ENCODE measurements around the gene DNAH3. TPM values are rescaled to one million over a fixed set of nuclear protein-coding genes. Genes with fewer than 3 reads are reported as not detected.

The DNAH3 gene
- total and polyA plus RNA-seq, 2 donors: 0.16 to 0.37 TPM

- Histone ChIP-seq H3K36me3 (ENCODE audit: insufficient read depth) (no peaks in the 10 kb centered on the region), H3K27ac (ENCODE audit: low read depth) (no peak overlapping the region), H3K4me1 (ENCODE audit: insufficient read depth) (no peaks in the 10 kb centered on the region), H3K4me3 (ENCODE audit: low read depth, low read length) (no peak overlapping the region)
- 74% methylated on average over 2 of the region's 2 CpGs for WGBS
- no peak for DNase-seq (ENCODE audit: extremely low spot score)
Observed at GRCh38 chr16:21092951-21093350, 57.7 kb downstream of the DNAH3 start.

- no peaks in the 10 kb centered on the region for H3K36me3 ChIP-seq (ENCODE audit: insufficient read depth)
- H3K27ac ChIP-seq (ENCODE audit: low read depth): no peak overlapping the region
- no peak for DNase-seq (ENCODE audit: extremely low spot score)
- no peak overlapping the region for H3K4me3 ChIP-seq (ENCODE audit: low read depth, low read length)
- WGBS: 50% methylated on average over 3 of the region's 3 CpGs
- H3K4me1 ChIP-seq (ENCODE audit: insufficient read depth): no peaks in the 10 kb centered on the region
Observed at GRCh38 chr16:21088646-21089538, 61.8 kb downstream of the DNAH3 start.

GRCh38 chr16:21088143-21088542 is 62.5 kb downstream of the DNAH3 start:
- Histone ChIP-seq H3K36me3 (ENCODE audit: insufficient read depth) (no peaks in the 10 kb centered on the region), H3K27ac (ENCODE audit: low read depth) (no peak overlapping the region)
- no peak for DNase-seq (ENCODE audit: extremely low spot score)

GRCh38 chr16:21084631-21085225 is 65.9 kb downstream of the DNAH3 start:
- WGBS: 87% methylated on average over 12 of the region's 12 CpGs
- H3K4me1 ChIP-seq (ENCODE audit: insufficient read depth): no peaks in the 10 kb centered on the region
- no peak overlapping the region for H3K4me3 ChIP-seq (ENCODE audit: low read depth, low read length)

More at GRCh38 chr16:21088143-21088542, 62.5 kb downstream of the DNAH3 start:
- no peak overlapping the region for H3K4me3 ChIP-seq (ENCODE audit: low read depth, low read length)
- WGBS: 88% methylated on average over 3 of the region's 3 CpGs
- H3K4me1 ChIP-seq (ENCODE audit: insufficient read depth): no peaks in the 10 kb centered on the region

GRCh38 chr16:21083729-21084268 is 66.8 kb downstream of the DNAH3 start:
- no peak for DNase-seq (ENCODE audit: extremely low spot score)
- 32% methylated on average over 6 of the region's 6 CpGs for WGBS

More at GRCh38 chr16:21084631-21085225, 65.9 kb downstream of the DNAH3 start:
- Histone ChIP-seq H3K36me3 (ENCODE audit: insufficient read depth) (no peaks in the 10 kb centered on the region), H3K27ac (ENCODE audit: low read depth) (no peak overlapping the region)
- no peak for DNase-seq (ENCODE audit: extremely low spot score)

GRCh38 chr16:21081329-21081728 is 69.3 kb downstream of the DNAH3 start:
- no peak for DNase-seq (ENCODE audit: extremely low spot score)
- Histone ChIP-seq H3K4me3 (ENCODE audit: low read depth, low read length) (no peak overlapping the region), H3K4me1 (ENCODE audit: insufficient read depth) (no peaks in the 10 kb centered on the region), H3K36me3 (ENCODE audit: insufficient read depth) (no peaks in the 10 kb centered on the region), H3K27ac (ENCODE audit: low read depth) (no peak overlapping the region)
- 44% methylated on average over 8 of the region's 8 CpGs for whole genome bisulfite sequencing

More at GRCh38 chr16:21083729-21084268, 66.8 kb downstream of the DNAH3 start:
- Histone ChIP-seq H3K4me3 (ENCODE audit: low read depth, low read length) (no peak overlapping the region), H3K36me3 (ENCODE audit: insufficient read depth) (no peaks in the 10 kb centered on the region), H3K4me1 (ENCODE audit: insufficient read depth) (no peaks in the 10 kb centered on the region), H3K27ac (ENCODE audit: low read depth) (no peak overlapping the region)

GRCh38 chr16:21078563-21078962 is 72.1 kb downstream of the DNAH3 start:
- no peak overlapping the region for H3K4me3 ChIP-seq (ENCODE audit: low read depth, low read length)
- no peak overlapping the region for H3K27ac ChIP-seq (ENCODE audit: low read depth)
- H3K4me1 ChIP-seq (ENCODE audit: insufficient read depth): no peaks in the 10 kb centered on the region
- no peaks in the 10 kb centered on the region for H3K36me3 ChIP-seq (ENCODE audit: insufficient read depth)
- DNase-seq (ENCODE audit: extremely low spot score): no peak

- H3K4me3 ChIP-seq (ENCODE audit: low read depth, low read length): no peak overlapping the region
- DNase-seq (ENCODE audit: extremely low spot score): no peak
- no peaks in the 10 kb centered on the region for H3K4me1 ChIP-seq (ENCODE audit: insufficient read depth)
- WGBS: 63% methylated on average over 3 of the region's 3 CpGs
- no peaks in the 10 kb centered on the region for H3K36me3 ChIP-seq (ENCODE audit: insufficient read depth)
- H3K27ac ChIP-seq (ENCODE audit: low read depth): no peak overlapping the region
Observed at GRCh38 chr16:21076186-21076883, 74.3 kb downstream of the DNAH3 start.

GRCh38 chr16:21075252-21075651 is 75.4 kb downstream of the DNAH3 start:
- no peak overlapping the region for H3K27ac ChIP-seq (ENCODE audit: low read depth)
- no peak for DNase-seq (ENCODE audit: extremely low spot score)
- H3K36me3 ChIP-seq (ENCODE audit: insufficient read depth): no peaks in the 10 kb centered on the region
- 83% methylated on average over 7 of the region's 7 CpGs for WGBS
- H3K4me3 ChIP-seq (ENCODE audit: low read depth, low read length): no peak overlapping the region
- H3K4me1 ChIP-seq (ENCODE audit: insufficient read depth): no peaks in the 10 kb centered on the region

- no peak for DNase-seq (ENCODE audit: extremely low spot score)
- WGBS: 96% methylated on average over 1 of the region's 1 CpG
- H3K4me1 ChIP-seq (ENCODE audit: insufficient read depth): no peaks in the 10 kb centered on the region
- H3K27ac ChIP-seq (ENCODE audit: low read depth): no peak overlapping the region
- no peak overlapping the region for H3K4me3 ChIP-seq (ENCODE audit: low read depth, low read length)
- H3K36me3 ChIP-seq (ENCODE audit: insufficient read depth): no peaks in the 10 kb centered on the region
Observed at GRCh38 chr16:21072976-21073375, 77.7 kb downstream of the DNAH3 start.

- WGBS: 93% methylated on average over 4 of the region's 4 CpGs
- DNase-seq (ENCODE audit: extremely low spot score): no peak
- H3K27ac ChIP-seq (ENCODE audit: low read depth): no peak overlapping the region
- no peaks in the 10 kb centered on the region for H3K4me1 ChIP-seq (ENCODE audit: insufficient read depth)
- no peaks in the 10 kb centered on the region for H3K36me3 ChIP-seq (ENCODE audit: insufficient read depth)
- H3K4me3 ChIP-seq (ENCODE audit: low read depth, low read length): no peak overlapping the region
Observed at GRCh38 chr16:21071741-21072140, 78.9 kb downstream of the DNAH3 start.

- no peak overlapping the region for H3K4me3 ChIP-seq (ENCODE audit: low read depth, low read length)
- no peaks in the 10 kb centered on the region for H3K36me3 ChIP-seq (ENCODE audit: insufficient read depth)
- no peak overlapping the region for H3K27ac ChIP-seq (ENCODE audit: low read depth)
- no peak for DNase-seq (ENCODE audit: extremely low spot score)
- H3K4me1 ChIP-seq (ENCODE audit: insufficient read depth): no peaks in the 10 kb centered on the region
- WGBS: 77% methylated on average over 4 of the region's 4 CpGs
Observed at GRCh38 chr16:21070564-21070963, 80.1 kb downstream of the DNAH3 start.

GRCh38 chr16:21069986-21070385 is 80.7 kb downstream of the DNAH3 start:
- H3K4me1 ChIP-seq (ENCODE audit: insufficient read depth): no peaks in the 10 kb centered on the region
- H3K27ac ChIP-seq (ENCODE audit: low read depth): no peak overlapping the region
- H3K36me3 ChIP-seq (ENCODE audit: insufficient read depth): no peaks in the 10 kb centered on the region
- WGBS: 93% methylated on average over 6 of the region's 6 CpGs
- DNase-seq (ENCODE audit: extremely low spot score): no peak
- H3K4me3 ChIP-seq (ENCODE audit: low read depth, low read length): no peak overlapping the region

Data from urinary bladder (tissue), 4 donors.